ENCODE data around the gene ABCA2.

DNA sequence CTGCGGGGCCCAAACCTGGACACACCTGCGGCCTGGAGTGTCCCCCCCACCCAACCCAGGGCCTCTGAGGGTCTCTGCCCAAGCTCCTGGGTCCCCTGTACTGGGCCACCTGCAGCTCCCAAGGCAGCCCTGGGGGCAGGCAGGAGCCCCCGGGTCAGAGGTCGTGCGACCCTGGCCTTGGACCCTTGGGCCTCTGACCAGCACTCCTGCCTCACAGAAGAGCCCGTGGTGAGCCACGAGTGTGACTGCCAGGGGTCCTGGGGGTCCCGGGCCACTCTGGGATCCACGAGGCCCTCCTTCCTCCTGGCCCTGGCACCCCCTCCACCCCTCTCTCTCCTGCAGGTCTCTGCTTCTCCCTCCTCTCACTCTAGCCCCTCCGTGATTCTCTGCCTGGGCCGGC is 55.7 kb downstream of the ABCA2 start:
- TF ChIP-seq, protein P1, sequence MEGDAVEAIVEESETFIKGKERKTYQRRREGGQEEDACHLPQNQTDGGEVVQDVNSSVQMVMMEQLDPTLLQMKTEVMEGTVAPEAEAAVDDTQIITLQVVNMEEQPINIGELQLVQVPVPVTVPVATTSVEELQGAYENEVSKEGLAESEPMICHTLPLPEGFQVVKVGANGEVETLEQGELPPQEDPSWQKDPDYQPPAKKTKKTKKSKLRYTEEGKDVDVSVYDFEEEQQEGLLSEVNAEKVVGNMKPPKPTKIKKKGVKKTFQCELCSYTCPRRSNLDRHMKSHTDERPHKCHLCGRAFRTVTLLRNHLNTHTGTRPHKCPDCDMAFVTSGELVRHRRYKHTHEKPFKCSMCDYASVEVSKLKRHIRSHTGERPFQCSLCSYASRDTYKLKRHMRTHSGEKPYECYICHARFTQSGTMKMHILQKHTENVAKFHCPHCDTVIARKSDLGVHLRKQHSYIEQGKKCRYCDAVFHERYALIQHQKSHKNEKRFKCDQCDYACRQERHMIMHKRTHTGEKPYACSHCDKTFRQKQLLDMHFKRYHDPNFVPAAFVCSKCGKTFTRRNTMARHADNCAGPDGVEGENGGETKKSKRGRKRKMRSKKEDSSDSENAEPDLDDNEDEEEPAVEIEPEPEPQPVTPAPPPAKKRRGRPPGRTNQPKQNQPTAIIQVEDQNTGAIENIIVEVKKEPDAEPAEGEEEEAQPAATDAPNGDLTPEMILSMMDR (IDR thresholded peaks at IDR 0.05) = no peak
- TF ChIP-seq REST (IDR thresholded peaks at IDR 0.05; ENCODE audit: insufficient read depth in 1 of 2, low read depth in 2 of 2, low read length in 1 of 2) (no peak), POLR2AphosphoS5 (IDR thresholded peaks at IDR 0.05; ENCODE audit: low read depth, low read length) (no peak)
